GM23248 (cell line): ENCODE measurements around the gene RHOD.

Experiments used
- EZH2 ChIP-seq: fragments of 200-600 bp; sonication (generic); IDR thresholded peaks from 2 replicates; pipeline ENCODE4 v1.6.1; 2018; ENCODE audit warnings: antibody characterized with exemption, mild to moderate bottlenecking; ENCODE audit not compliant: insufficient read depth, poor library complexity, severe bottlenecking
- EZH2phosphoT487 ChIP-seq: fragments of 200-600 bp; sonication (generic); IDR thresholded peaks from 2 replicates; pipeline ENCODE4 v1.6.1; 2018; ENCODE audit warnings: antibody characterized with exemption, moderate library complexity, mild to moderate bottlenecking, low read depth; ENCODE audit not compliant: insufficient read depth

GRCh38 chr11:67085617-67086016 is 29.0 kb downstream of the RHOD start:
- TF ChIP-seq EZH2 (no peak), EZH2phosphoT487 (no peak)
